HG03442 (cell line): Measurements from ENCODE around the gene TLE3.

Experiments used
- ATAC-seq: cut with Tn5 transposase; IDR thresholded peaks from one replicate; pipeline ENCODE4 v1.9.1; 2021; ENCODE audit warnings: mild to moderate bottlenecking, moderate library complexity; ENCODE audit not compliant: unreplicated experiment

TLE3 gene

GRCh38 chr15:70034141-70034540, 63.6 kb downstream of the TLE3 start:
- no peak for ATAC-seq

DNA sequence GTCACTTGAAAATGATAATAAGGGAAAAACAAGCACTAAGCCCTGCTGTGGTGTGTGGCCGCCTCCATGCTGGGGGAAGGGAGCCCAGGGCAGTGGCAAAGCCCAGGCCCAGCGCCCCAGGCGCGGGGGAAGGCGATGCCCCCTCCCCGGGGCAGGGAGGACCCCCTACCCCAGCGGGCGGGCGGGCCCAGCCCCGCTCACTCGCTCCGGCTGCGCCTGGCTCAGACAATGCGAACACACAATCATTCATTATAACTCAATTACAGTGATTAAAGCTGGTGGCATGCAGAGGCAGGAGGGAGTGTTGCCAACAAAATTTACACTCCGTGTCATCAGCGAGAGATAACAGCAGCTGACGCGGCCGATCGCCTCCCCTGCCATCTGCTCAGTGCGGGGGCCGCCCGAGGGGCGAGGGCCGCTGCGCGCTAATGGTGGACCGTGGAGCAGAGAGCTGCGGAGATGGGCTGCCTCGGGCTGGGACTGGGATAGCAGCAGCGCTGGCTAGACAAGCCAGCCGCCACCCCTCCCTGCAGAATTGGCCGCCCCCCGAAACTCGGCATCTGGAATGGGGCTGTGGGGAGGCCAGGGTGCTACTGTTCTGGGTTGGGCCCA, 64.1 kb downstream of the TLE3 start:
- ATAC-seq, result no peak

- no peak for ATAC-seq
Measured at GRCh38 chr15:70033109-70033508, 64.6 kb downstream of the TLE3 start.

GRCh38 chr15:70032509-70032908, 65.2 kb downstream of the TLE3 start:
- no peak for ATAC-seq

- ATAC-seq, result no peak
Measured at GRCh38 chr15:70031713-70032112, 66.0 kb downstream of the TLE3 start.

- no peak for ATAC-seq
Measured at GRCh38 chr15:70031261-70031660, 66.5 kb downstream of the TLE3 start.

DNA sequence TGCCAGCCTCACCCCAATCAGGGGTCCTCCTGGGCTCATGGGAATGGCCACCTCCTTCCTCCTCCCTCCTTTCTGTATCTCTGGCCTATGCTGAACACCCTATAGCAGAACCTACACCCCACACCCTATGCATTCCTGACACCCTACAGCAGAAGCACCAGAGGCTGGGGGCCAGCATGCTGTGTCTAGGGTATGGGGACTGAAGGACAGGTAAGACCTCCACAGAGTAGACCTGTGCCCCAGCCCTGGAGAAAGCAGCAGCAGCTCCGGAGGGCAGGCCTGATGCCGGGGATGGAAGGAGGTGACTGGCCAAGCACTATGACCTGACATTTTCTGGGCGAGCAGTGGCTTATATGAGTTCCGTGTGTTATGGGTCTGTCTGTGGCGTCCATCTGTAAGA, 66.9 kb downstream of the TLE3 start:
- no peak for ATAC-seq

DNA sequence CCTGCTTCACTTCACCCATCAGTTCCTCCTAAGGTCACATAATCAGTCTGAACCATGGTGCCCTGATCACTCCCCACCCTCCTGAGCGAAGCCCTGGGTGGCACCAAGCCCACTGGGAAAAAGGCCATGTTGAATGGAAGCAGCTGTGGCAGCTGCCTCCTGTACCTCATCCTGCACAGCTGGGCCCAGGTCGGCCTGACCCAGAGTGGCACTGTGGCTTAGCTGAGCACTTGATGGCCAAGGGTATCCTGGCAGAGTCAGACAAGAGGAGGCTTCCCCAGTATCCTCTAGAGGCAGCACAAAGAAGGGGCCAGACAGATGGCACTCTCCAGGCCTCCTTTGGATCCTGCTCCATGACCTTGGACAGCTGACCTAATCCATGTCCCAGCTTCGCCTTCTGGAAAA, 68.4 kb downstream of the TLE3 start:
- no peak for ATAC-seq

DNA sequence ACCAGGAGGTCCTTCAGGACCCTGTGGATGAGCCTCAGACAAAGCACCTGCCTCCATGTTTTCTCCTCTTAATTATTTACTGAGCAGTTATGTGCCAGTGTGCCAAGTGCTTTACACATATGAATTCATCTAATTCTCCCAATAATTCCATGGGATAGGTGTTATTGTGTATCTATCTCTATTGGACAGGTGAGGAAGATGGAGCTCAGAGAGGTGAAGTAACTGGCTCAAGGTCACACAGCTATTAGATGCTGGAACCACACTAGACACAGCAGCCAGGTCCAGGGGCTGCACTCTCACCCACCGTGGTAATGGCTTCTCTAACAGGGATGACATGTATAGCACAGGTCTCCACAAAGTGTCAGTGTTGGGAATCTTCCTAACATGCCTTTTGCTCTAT, 70.2 kb downstream of the TLE3 start:
- no peak for ATAC-seq

DNA sequence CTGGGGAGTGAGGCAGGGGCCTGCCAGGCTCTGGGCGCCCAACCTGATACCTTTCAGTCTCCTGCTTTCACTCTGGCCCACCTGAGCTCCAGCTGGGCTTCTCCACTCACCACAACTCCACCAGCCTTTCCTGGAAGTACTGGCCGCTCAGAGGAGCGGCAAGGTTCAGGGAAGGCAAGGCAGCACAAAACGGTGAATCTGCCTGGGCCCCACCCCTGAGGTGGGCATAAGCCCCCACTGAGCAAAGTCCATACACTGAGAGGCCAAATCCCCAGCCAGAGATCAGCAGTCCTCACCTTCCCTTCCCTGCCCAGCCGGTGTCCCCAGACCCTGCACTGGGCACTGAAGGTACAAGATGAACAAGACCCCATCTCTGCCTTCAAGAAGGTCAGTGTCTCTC, 70.7 kb downstream of the TLE3 start:
- ATAC-seq, result no peak

DNA sequence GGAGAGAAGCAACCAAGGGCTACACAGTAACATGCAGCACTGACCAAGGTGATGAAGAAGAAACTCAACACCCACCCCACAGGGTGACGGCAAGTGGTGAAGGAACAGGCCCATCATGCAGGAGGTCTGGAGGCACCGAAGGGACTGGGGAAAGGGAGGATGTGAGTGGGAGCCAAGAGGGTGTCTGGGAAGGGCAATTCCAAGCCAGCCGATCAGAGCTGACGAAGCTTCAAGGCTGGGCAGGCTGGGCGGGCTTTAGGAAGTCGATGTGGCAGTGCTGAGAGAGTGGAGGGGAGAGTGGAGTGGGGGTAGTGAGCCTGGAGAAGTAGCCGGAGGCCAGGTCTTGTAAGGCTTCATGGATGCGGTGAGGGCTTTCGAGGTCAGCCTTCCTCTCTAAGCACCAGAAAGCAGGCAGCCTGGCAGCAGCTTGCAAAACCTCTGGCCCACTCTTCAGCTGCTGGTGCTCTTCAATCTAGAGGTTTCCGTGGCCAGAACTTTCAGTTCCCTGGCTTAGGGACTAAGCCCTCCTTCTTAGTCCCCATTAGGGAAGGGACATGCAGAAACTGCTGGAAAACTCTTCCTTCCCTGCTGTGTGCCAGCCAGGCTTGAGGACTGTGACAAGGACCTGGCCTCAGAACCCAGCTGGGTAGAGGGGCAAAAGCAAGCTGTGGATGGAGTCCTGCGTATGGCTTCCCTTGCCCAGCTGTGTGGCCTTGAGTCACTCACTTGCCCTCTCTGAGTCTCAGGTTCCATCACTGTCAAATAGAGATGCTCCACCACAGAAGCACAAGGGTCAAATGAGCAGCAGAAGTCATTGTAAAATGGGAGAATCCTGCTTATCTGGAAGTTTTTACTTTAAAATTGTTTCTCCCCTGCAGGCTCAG, 72.1 kb downstream of the TLE3 start:
- no peak for ATAC-seq

DNA sequence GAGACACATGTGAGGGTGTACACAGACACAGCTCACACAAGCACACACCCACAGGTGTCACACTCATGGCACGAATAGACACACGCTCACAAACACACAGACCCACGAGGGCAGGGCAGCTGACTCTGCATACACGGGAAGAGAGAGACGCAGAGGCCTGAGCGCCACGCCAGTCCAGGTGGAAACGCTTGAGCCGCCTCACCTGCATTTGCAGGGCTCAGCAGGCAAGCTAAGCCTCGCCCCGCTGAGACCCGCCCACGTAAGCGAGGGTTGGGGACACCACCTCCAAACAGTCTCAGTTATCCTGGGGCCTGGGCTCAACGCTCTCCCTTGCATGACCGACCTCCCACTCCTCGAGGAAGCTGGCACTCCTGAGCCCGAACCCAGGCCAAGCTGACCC, 73.2 kb downstream of the TLE3 start:
- no peak for ATAC-seq

DNA sequence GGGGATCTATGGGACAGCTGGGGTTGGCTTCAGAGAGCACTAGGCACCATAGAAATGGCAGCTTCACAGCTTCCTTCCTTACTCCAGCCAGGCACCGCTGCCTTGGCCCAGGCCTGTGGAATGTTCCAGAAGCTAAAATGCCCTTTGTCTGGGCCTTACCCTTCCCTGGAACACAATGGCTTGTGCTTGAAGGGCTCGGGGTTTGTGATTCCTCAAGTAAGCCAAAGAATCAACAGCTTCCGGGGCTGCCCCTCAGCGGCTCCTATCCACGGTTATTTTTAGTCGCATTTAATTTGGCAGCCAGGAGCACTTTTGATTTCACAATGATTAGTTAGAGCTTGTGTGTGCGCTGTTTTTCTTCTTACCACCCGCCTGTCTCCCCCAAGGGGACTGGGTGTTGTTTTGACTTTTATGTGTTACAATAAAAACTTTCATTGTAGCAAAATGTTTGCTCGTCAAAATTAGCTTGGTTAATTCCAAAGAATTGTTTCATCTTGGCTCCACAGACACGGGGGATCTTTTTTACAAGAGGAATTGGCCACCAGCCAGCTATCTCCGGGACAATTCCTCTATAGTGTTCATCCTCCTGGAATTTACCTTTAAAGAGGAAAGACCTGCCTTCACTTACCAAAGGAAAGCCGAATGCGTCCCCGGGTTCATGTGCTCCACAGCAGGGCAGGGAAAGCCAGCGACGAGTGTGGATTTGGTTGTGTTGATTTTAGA, 73.8 kb downstream of the TLE3 start:
- ATAC-seq, result no peak

- peak; percentile 75 for ATAC-seq
Measured at GRCh38 chr15:70023064-70023768, 74.5 kb downstream of the TLE3 start.

DNA sequence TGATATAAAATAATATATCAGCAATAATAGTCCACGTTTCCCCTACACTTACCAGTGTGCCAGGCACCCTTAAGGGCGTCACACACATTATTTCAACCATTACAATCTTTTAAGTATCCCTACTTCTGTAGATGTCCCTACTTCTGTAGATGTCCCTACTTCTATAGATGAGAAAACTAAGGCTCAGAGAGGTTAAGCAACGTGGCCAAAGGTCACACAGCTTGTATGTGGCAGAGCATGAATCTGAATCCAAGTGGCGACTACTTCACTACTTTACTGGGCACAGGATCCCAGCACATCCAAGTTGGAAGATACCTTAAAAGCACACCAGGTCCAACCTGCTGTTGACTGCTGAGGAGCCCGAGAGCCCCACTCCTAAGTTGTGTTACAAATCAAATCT, 77.5 kb downstream of the TLE3 start:
- no peak for ATAC-seq

DNA sequence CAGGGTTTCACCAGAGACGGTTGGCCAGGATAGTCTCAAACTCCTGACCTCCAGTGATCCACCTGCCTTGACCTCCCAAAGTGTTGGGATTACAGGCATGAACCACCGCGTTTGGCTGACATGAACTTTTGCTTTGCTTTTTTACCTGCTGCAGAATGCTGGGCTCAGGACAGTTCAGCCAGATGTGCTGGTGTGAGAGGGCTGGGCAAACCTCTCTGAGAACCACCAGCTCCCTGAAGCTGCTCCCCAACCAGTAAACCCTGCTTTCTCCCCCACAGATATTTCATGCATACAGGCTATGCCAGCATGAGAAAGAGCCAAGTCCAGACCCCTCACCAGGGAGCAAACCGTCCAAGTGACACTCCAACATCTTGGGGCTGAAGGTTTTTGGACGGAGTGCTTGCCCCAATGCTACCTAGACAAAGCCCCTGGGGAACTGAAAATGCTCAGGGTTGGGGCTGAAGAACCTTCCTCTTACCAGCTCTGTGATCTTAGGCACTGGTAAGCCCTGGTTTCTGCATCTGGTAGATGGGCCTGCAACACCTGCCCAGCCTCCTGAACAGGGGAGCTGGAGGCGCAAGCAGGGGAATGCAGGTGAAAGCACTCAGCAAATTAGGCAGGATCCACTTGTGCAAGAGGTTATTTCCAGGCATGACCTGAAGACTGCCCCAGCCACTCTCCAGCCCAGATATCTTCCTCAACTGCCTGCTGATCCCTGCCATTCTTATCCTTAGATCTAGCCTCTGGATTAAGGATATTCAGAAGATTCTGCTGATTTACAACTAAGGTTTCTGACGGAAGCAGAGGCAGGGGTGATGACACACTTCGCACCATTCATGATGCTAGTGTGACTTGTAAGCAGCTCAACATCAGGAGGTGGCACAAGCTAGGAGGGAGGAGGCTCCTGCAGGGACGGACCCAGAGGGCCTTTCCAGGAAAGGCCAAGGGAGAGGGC, 78.8 kb downstream of the TLE3 start:
- no peak for ATAC-seq

DNA sequence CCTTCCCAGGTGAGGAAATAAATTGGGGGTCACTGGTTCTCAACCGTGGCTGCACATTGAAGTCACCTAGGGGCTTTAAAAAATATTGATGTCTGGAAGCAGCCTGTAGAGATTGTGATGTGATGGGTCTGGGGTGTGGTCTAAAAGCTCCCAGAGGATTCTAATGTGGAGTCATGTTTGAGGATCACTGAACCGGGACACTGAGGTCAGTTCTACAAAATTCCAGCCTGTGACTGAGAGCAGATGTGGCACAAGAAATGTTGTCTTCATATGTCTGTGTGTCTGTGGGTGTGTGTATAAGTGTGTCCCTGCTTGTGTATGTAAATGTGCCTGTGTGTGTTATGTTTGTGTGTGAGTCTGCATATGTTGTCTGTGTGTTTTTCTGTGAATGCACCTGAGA, 79.9 kb downstream of the TLE3 start:
- no peak for ATAC-seq

GRCh38 chr15:70017025-70017424, 80.7 kb downstream of the TLE3 start:
- ATAC-seq, result no peak

DNA sequence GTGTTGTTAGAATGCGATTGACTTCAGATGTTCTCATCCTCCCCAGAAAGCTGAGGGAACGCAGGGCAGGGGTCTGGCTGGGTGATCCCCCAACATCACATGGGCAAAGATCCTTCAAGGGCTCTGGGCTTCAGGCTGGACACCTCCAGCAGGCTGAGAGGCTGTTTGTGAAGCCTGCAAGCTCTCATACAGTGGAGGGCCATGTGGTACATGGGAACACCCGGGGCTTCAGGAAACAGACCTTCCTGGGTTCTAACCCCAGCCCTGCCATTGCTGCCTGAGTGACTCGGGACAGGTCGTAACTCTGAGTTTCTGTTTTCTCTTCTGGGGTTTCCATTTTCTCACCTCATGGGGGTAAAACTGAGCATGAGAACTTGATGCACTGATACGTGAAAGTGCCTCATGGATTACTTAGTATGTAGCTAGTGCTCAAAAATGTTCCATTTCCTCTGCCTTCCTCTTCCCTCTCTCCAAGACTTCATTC, 81.2 kb downstream of the TLE3 start:
- no peak for ATAC-seq
